ENCODE measurements around the gene DENND6B.

GRCh38 chr22:50274771-50275170 lies 52.0 kb downstream of the DENND6B start:
- TF ChIP-seq CTCF (IDR thresholded peaks at IDR 0.05) (no peak), EZH2 (IDR thresholded peaks at IDR 0.05) (no peak)

Measured in neural progenitor cell (in vitro differentiated cells).